ENCODE data around the gene DDX39B.

GRCh38 chr6:31534011-31534410 is 7.8 kb downstream of the DDX39B start:
- TF ChIP-seq, protein P1, sequence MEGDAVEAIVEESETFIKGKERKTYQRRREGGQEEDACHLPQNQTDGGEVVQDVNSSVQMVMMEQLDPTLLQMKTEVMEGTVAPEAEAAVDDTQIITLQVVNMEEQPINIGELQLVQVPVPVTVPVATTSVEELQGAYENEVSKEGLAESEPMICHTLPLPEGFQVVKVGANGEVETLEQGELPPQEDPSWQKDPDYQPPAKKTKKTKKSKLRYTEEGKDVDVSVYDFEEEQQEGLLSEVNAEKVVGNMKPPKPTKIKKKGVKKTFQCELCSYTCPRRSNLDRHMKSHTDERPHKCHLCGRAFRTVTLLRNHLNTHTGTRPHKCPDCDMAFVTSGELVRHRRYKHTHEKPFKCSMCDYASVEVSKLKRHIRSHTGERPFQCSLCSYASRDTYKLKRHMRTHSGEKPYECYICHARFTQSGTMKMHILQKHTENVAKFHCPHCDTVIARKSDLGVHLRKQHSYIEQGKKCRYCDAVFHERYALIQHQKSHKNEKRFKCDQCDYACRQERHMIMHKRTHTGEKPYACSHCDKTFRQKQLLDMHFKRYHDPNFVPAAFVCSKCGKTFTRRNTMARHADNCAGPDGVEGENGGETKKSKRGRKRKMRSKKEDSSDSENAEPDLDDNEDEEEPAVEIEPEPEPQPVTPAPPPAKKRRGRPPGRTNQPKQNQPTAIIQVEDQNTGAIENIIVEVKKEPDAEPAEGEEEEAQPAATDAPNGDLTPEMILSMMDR (IDR thresholded peaks at IDR 0.05), result no peak
- no peak for TF ChIP-seq POLR2A (IDR thresholded peaks at IDR 0.05)
